Measurements from ENCODE around the gene SLC43A1.
A peak's percentile ranks its signal among the peaks of the same experiment; 100 is the strongest.

The SLC43A1 gene

DNA sequence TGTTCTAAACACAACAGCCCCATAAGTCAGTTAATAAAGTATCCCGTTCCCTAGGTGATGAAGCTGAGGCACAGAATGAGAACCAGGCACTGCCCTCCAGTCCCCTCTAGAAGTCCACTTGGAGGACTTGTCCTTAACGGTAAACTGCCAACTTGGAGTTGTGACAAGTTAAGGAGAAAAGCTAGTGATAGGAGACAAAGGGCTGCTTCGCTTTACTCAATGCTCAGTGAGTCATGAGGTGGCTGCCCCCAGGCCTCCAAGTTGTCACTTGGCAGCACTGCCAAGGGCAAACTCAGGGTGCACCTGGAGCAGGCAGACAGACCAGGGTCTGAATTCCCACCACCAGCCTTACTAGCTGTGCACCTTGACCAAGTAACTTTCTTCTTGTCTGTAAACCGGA lies 13.5 kb downstream of the SLC43A1 start:
- H3K36me3 ChIP-seq: peaks cover 7% of the 10 kb centered on the region

DNA sequence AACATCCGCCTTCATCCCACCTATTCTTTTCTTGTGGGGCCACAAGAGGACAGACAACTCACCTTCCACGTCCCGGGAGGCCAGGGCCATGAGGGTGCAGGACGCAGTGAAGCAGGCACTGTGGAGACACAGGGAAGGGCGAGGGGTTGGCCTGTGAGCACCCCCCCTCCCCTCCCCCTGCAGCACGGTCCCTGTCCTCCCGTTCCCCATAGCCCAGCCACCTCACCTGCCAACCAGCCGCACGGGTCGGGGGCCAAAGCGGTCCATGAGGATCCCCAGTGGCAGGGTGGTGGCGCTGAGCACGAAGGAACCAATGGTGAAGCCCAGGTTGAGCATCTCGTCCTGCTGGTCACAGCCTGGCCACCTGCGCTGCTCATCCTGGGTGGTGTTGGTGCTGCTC lies 14.6 kb downstream of the SLC43A1 start:
- H3K4me3 ChIP-seq (ENCODE audit: low read depth in 1 of 2, low read length in 1 of 2): no peak overlapping the region
- no peak overlapping the region for H3K27ac ChIP-seq
- H3K9me3 ChIP-seq: no peaks in the 10 kb centered on the region
- peaks cover 6 to 9% of the 10 kb centered on the region in 2 experiments for H3K4me1 ChIP-seq (ENCODE audit: control insufficient read depth in 1 of 2, insufficient read depth in 1 of 2, low read depth in 1 of 2, low read length in 1 of 2)
- TF ChIP-seq, protein P1, sequence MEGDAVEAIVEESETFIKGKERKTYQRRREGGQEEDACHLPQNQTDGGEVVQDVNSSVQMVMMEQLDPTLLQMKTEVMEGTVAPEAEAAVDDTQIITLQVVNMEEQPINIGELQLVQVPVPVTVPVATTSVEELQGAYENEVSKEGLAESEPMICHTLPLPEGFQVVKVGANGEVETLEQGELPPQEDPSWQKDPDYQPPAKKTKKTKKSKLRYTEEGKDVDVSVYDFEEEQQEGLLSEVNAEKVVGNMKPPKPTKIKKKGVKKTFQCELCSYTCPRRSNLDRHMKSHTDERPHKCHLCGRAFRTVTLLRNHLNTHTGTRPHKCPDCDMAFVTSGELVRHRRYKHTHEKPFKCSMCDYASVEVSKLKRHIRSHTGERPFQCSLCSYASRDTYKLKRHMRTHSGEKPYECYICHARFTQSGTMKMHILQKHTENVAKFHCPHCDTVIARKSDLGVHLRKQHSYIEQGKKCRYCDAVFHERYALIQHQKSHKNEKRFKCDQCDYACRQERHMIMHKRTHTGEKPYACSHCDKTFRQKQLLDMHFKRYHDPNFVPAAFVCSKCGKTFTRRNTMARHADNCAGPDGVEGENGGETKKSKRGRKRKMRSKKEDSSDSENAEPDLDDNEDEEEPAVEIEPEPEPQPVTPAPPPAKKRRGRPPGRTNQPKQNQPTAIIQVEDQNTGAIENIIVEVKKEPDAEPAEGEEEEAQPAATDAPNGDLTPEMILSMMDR (IDR thresholded peaks at IDR 0.05): no peak
- peaks cover 7% of the 10 kb centered on the region for H3K36me3 ChIP-seq
- no peaks in the 10 kb centered on the region for H3K27me3 ChIP-seq

More for the DNA sequence above, 13.5 kb downstream of the SLC43A1 start:
- H3K4me1 ChIP-seq (ENCODE audit: control insufficient read depth in 1 of 2, insufficient read depth in 1 of 2, low read depth in 1 of 2, low read length in 1 of 2): peaks cover 6 to 9% of the 10 kb centered on the region in 2 experiments
- no peaks in the 10 kb centered on the region for H3K27me3 ChIP-seq
- no peak overlapping the region for H3K4me3 ChIP-seq (ENCODE audit: low read depth in 1 of 2, low read length in 1 of 2)
- no peak overlapping the region for H3K27ac ChIP-seq
- TF ChIP-seq, protein P1 (IDR thresholded peaks at IDR 0.05): no peak
- H3K9me3 ChIP-seq: no peaks in the 10 kb centered on the region

DNA sequence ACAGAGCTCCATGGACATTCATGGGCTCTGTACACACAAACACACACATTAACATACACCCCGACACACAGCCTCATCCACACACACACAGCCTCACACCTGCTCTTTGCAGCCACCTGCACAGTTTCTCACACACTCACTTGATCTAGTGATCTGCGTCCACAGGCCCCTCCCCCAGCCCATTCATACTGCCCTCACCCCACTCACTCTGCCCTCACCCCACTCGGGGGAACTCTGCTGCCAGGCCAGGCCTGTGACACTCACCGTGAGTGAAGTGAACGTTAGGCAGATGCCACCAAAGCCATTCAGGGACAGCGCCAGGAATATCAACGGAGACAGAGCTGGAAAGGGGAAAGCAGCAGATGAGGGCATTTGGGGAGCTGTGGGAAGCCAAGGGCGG lies 15.0 kb downstream of the SLC43A1 start:
- Histone ChIP-seq H3K9me3 (no peaks in the 10 kb centered on the region), H3K4me3 (ENCODE audit: low read depth in 1 of 2, low read length in 1 of 2) (no peak overlapping the region), H3K4me1 (ENCODE audit: control insufficient read depth in 1 of 2, insufficient read depth in 1 of 2, low read depth in 1 of 2, low read length in 1 of 2) (peaks cover 6 to 9% of the 10 kb centered on the region in 2 experiments), H3K36me3 (peaks cover 7% of the 10 kb centered on the region), H3K27me3 (no peaks in the 10 kb centered on the region), H3K27ac (no peak overlapping the region)
- TF ChIP-seq, protein P1 (IDR thresholded peaks at IDR 0.05): no peak

DNA sequence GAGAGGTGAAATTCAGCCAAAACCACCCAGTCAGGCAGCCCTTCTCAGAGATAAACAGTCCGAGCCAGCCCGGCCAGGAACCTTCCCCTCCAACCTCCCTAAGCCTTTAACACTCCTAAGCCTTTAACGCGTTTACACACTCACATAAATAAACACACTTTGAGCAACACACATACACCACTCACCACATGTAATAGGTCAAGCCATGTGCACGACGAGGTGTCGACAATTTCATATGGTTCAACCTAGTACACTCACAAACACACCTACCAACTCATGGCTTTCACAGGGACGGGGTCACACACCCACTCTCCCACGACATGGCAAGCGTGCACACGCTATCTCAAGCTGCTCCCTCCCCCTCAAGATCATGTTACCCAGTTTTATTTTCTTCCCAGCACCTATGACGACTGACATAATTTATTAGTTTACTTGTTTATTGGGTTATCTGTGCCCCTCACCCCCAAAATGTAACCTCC lies 15.5 kb downstream of the SLC43A1 start:
- H3K27ac ChIP-seq: no peak overlapping the region
- no peaks in the 10 kb centered on the region for H3K27me3 ChIP-seq
- peak overlapping the region; percentile 40 to 58 for H3K4me3 ChIP-seq (ENCODE audit: low read depth in 1 of 2, low read length in 1 of 2)
- H3K9me3 ChIP-seq: no peaks in the 10 kb centered on the region
- H3K36me3 ChIP-seq: peaks cover 7% of the 10 kb centered on the region
- peaks cover 6 to 9% of the 10 kb centered on the region in 2 experiments for H3K4me1 ChIP-seq (ENCODE audit: control insufficient read depth in 1 of 2, insufficient read depth in 1 of 2, low read depth in 1 of 2, low read length in 1 of 2)
- TF ChIP-seq, protein P1 (IDR thresholded peaks at IDR 0.05): no peak

DNA sequence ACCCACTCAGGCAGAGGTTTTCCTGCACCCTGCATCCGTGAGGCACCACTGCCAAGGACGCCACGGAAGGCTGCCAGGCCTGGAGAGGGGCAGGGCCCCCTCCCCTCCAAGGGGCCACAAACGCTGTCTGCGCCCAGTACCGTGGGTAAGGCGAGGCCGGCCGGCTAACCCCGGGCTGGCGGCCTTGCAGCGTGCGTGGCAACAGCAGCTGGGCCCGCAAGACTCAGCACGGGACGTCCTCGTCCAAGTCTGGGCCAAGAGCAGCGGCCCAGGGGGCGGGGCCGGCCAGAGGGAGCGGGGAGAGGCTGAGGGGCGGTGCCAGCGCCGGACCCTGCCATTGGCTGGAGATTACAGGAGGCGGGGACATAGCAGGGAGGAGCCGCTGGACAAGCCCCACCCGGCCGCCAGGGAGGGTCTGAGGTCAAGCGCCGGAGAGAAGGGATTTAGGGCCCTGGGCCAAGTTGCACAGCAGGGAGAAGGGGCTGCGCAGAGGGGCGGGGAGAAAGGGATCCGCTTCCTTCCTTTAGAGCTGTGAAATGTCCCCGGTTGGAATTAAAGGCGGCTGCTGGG lies 16.0 kb downstream of the SLC43A1 start:
- TF ChIP-seq, protein P1 (IDR thresholded peaks at IDR 0.05): no peak

More for the DNA sequence above, 16.0 kb downstream of the SLC43A1 start:
- Histone ChIP-seq H3K4me3 (ENCODE audit: low read depth in 1 of 2, low read length in 1 of 2) (peak overlapping the region; percentile 40 to 58), H3K36me3 (peaks cover 7% of the 10 kb centered on the region), H3K4me1 (ENCODE audit: control insufficient read depth in 1 of 2, insufficient read depth in 1 of 2, low read depth in 1 of 2, low read length in 1 of 2) (peaks cover 6 to 9% of the 10 kb centered on the region in 2 experiments), H3K27me3 (no peaks in the 10 kb centered on the region), H3K9me3 (no peaks in the 10 kb centered on the region), H3K27ac (no peak overlapping the region)
